Mammary epithelial cell (primary cell): Measurements from ENCODE around the gene SCARB2.

ENCODE experiments used
- EZH2 ChIP-seq: IDR thresholded peaks from 2 replicates; pipeline ENCODE4 v1.6.1; 2012; ENCODE audit warnings: low read length, inconsistent platforms, borderline replicate concordance
- TF ChIP-seq, protein P1 (sequence below), 2 donors: IDR thresholded peaks in 1 of 2; conservative IDR thresholded peaks in 1 of 2; 2 replicates each; pipeline ENCODE4 v1.5.1; 2011 to 2012; ENCODE audit warnings: inconsistent platforms in 2 of 2, low read length in 2 of 2, mild to moderate bottlenecking in 2 of 2, control low read depth in 1 of 2, low read depth in 1 of 2; ENCODE audit not compliant: insufficient read depth in 1 of 2; ENCODE audit errors: extremely low read depth in 1 of 2

DNA sequence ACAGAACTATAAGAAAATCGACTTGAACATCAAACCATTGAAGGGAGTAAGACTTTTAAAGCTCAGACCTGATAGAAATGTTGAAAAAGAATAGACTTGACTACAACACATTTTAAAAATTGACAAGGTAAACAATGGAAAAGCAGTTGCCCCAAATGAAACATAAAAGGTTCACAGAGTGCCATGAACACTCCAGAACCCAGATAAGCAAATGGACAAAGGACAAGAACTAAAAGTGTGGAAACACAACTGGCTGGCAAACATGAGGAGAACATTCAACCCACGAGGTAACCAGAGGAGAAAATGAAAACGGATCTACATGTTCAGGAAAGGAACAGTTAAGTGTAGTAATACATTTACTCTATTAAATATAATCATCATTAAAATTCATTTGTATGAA, 26.5 kb downstream of the SCARB2 start:
- TF ChIP-seq EZH2 = no peak
- TF ChIP-seq, protein P1, sequence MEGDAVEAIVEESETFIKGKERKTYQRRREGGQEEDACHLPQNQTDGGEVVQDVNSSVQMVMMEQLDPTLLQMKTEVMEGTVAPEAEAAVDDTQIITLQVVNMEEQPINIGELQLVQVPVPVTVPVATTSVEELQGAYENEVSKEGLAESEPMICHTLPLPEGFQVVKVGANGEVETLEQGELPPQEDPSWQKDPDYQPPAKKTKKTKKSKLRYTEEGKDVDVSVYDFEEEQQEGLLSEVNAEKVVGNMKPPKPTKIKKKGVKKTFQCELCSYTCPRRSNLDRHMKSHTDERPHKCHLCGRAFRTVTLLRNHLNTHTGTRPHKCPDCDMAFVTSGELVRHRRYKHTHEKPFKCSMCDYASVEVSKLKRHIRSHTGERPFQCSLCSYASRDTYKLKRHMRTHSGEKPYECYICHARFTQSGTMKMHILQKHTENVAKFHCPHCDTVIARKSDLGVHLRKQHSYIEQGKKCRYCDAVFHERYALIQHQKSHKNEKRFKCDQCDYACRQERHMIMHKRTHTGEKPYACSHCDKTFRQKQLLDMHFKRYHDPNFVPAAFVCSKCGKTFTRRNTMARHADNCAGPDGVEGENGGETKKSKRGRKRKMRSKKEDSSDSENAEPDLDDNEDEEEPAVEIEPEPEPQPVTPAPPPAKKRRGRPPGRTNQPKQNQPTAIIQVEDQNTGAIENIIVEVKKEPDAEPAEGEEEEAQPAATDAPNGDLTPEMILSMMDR (conservative IDR thresholded peaks at IDR 0.05 in 1 of 2, IDR thresholded peaks at IDR 0.05 in 1 of 2; ENCODE audit: extremely low read depth in 1 of 2, insufficient read depth in 1 of 2, low read depth in 1 of 2, low read length in 2 of 2) = no peak
